GM18526 (cell line): ENCODE data around the gene LPA.

Experiments used
- POLR2A ChIP-seq: IDR thresholded peaks from 3 replicates; pipeline ENCODE4 v1.6.1; 2011; ENCODE audit not compliant: insufficient read length; ENCODE audit errors: extremely low read depth

LPA gene

DNA sequence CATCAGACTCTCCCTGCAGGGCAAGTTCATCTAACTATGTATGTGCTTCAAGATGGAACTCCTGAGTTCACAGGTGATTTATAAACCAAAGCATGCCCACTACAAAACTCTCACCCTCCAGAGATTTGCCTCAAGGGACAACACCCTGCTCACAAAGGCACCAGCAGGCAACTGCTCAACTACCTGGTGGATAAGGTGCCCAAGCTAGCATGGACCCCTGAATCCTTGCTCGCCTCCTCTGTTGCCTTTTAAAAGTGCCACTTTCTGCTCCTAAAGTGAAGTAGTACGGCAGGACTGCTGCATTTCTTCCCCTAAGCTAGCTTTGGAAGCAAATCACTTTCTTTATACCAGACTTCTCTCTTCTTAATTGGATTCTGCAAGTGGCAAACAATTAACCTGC is 1.2 kb downstream of the LPA start:
- TF ChIP-seq POLR2A: no peak

DNA sequence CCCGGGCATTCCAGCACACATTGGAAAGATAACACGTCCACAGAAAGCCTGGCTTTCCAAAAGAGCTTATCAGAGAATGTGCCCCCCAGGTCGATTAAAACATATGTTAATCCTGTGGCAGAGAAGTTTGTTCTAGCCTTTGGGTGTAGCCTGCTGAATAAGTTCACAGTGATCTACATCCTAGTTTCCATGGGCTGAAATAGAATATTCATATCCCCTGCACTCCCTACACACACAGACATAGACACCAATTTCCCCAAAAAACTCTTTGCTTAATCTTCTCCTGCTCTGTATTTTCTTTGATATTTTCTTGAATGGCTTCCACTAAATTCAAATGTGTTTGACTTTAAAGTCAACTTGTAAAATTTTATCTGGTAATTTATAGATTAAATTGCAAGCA is 1.6 kb downstream of the LPA start:
- TF ChIP-seq POLR2A: no peak

DNA sequence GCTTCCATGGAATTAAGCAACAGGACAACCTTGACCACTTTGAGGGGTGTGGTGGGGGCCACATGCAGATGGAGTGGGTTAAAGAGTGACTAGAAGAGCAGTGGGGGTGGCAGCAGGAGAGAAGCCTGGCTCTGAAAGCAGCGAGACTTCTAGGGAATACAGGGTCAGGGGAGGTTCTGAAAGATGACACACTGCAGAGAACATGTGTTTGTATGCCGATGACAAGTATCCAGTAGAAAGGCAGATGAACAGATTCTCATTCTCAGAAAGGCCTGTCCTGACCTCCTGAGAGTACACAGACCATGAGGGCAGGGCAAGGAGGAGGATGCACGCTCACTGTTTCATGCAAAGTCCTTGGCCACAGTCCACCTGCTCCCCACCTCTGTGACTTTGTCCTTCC is 2.9 kb downstream of the LPA start:
- TF ChIP-seq POLR2A: no peak

DNA sequence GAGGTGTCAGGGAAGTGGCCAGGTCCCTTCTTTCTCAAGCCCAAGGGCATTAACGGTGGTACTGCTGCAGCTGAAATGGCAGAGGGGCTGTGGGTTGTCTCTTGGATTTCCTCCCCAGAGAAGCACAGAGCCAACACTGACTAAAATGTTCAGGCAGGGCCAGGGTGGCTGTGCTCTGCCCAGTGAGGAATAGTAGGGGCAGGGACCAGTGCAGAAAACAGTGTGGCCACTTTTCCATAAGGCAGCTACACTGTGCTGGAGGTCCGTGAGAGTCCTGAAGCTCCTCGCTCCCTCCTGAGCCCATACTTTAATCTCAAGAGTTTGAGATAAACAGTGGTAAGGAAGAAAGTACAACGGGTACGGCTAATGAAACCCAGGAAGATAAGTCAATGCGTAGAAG is 4.5 kb downstream of the LPA start:
- no peak for TF ChIP-seq POLR2A

DNA sequence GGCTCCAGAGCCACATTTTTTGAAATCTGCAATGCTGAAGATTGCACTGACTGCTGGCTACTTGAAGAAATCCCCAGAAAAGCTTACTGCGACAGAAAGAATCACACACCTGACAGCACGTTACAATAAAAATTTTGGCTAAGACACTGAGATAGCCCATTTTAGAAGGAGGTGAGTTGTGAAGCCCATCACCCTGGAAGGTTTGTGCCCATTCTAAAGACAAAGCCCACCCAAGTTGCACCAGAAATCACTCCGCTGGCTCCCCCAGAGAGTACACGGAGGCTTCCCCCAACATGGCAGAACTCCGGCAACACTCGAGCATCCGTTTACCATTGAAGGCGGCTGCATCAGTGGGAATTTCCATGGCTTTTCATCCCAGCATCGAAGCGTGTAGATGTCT is 29.4 kb downstream of the LPA start:
- TF ChIP-seq POLR2A: no peak

DNA sequence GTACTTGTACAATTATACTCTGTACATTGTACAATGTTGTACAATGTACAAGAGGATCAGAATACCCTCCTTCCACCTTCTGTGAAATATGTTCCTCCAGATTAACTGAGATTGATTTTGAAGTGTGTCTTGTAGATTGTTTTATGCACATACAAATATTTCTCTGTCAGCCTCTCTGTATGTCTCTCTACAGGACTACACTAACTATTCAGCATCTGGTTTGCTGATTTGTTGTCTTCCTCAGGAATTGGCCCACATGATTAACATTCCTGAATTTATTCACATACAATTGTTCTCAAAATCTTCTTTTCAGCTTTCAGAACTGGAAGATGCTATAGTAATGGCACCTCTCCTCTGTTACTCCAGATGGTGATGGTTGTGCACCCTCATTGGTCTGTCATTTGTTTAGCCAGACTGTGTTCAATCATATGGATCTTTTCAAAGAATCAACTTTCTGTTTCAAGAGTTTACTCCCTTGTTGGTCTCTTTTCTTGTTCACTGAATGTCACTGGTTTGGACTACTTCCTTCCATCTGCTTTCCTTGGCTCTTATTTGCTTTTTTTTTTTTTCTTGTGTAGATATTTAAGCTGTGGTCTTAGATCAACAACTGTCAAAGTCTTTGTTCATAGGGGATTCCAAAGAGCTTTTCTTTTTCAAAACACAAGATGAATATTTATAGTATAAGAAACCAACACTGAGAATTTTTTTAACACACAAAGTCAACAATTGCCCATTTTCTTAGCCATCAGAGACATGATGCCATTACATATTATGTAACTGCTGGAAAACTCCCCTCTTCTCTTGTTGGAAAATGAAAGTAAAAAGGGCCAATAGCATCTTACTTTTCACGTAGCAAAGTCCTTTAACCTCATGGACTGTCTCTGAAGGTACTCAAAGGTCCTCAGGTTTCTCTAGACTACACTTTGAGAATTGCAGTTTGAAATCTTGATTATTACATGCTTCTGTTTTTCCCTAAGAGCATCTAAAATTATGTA is 67.9 kb downstream of the LPA start:
- TF ChIP-seq POLR2A: no peak

DNA sequence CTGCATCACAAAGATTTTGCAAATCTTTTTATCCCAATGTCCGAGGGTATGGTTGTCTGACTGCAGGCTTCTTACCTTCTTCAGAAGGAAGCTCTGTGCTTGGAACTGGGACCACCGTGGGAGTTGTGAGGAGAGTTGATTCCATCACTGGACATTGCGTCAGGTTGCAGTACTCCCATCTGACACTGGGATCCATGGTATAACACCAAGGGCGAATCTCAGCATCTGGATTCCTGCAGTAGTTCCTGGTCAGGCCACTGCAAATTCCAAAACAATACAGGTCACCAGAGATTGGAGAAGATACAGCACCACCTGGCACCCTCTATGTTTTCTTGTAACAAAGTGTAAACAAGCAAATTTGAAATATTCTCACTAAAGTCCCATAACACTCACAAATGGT is 77.7 kb downstream of the LPA start:
- no peak for TF ChIP-seq POLR2A

DNA sequence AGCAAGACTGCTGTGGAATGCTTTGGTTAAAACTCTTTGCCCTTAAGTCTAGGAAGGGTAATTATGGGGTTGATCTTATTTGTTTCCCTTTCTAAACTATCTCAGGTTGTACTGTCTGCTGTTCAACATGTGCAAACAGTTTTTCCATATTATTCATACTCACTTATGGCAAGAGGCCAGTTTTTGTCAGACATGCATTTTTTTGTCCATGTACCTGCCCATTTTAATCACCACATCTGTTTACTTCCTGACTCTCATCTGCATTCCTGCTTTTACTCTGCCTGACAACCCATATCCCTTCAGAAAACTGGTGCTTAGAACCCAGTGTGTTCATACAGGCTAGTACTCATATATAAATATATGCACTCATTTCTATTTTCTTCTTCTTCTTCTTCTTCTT is 80.3 kb downstream of the LPA start:
- no peak for TF ChIP-seq POLR2A

DNA sequence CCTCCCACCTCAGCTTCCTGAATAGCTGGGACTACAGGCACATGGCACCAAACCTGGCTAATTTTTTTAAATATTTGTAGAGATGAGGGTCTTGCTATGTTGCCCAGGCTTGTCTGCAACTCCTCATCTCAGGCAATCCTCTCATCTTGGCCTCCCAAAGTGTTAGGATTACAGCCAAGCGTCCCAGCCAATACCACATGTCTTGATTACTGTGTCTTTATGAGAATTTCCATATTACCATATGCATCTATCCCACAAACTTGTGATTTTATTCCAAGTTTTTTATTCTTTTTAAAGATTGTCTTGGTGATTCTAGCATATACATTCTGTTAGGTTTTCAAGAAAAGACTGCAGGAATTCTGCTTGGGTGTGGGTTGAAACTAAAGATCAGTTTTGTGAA is 82.7 kb downstream of the LPA start:
- TF ChIP-seq POLR2A: no peak

DNA sequence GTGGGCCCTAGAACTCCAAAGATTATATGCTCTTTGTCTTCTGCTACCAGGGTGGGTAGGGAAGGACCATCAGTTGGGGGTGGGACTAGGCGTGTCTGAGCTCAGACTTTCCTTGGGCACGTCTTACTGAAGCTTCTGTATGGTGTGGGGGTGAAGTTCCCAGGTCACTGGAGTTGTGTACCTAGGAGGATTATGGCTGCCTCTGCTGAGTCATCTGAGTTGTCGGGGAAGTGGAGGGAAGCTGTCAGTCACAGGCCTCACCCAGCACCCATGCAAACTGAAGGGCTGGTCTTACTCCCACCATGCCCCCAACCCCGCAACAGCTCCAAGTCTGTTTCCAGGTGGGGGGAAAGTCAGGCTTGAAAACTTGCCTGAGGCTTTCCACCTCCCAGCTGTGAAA is 90.1 kb downstream of the LPA start:
- TF ChIP-seq POLR2A: no peak

DNA sequence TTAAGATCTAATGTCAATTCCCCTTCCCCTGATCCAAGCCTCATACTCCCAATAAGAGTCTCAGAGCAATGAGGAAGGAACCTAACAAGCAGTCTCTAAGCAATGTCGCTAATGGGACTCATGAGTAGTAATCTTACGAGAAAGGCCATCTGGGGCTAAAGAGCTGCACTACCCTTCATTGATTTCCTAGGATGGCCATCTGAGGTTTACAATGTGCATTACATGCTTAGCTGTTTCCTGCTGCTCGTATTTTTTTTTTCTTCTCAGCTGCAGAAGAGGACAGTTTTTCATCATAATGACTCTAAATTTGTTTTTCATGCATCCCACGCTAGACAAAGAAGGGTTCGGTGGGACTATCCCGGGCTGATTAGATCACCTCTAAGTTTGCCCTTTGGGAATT is 119.3 kb downstream of the LPA start:
- TF ChIP-seq POLR2A: no peak

DNA sequence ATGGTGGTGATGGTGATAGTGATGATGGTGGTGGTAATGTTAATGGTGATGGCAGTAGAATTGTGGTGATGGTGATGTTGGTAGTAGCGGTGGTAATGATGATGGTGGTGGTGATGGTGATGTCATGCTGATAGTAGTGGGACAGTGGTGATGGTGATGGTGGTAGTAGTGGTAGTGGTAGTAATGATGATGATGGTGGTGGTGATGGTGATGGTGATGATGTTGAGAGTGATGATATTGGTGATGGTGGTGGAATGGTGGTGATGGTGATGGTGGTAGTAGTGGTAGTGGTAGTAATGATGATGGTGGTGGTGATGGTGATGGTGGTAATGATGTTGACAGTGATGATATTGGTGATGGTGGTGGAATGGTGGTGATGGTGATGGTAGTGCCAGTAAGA is 128.8 kb downstream of the LPA start:
- no peak for TF ChIP-seq POLR2A

DNA sequence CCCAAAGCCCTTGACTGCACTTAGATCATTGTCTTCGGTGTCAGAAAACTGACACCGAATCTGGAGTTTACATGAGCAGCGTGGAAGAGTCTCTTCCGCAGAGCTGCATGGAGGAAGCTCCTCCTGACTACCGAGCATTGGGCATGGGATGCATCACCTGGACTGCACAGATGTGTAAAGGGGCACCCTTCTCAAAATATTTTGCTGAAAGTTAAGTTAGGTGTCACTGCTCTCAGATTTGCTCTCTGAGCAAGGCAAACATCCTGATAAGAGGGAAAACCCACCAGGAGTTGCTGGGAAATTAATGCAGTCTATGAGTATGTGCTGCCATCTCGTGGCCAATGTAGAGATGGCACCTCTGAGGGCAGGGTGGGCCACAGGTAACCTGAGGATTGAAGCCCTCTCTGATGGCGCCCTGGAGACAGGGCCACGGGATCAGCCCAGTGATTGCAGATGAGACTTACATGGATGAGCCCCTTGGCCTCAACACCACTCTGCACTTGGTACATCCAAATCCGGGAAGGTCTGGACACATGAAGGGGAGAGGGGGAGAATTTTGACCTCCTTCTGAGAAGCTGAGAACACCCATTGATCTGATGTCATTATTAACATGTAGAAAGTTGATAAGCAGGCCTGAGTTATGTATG is 129.9 kb downstream of the LPA start:
- no peak for TF ChIP-seq POLR2A

DNA sequence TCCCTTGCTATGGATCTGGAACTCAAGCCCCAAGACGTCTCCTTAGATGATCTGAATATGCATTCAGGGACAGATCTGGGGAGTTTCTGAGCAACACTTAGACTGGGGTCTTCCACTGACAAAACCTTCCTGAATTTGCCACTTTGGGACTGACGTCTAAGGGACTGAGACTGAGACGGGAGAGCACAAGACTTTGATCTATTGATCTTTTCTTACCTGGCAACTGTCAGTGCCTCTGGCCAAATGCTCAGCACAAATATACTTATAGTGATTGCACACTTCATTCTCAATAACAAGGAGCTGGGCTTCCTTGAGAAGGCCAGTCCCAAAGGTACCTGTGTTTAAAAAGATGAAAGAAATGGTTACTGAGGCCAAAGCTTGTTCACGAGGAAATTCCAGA is 131.8 kb downstream of the LPA start:
- no peak for TF ChIP-seq POLR2A

DNA sequence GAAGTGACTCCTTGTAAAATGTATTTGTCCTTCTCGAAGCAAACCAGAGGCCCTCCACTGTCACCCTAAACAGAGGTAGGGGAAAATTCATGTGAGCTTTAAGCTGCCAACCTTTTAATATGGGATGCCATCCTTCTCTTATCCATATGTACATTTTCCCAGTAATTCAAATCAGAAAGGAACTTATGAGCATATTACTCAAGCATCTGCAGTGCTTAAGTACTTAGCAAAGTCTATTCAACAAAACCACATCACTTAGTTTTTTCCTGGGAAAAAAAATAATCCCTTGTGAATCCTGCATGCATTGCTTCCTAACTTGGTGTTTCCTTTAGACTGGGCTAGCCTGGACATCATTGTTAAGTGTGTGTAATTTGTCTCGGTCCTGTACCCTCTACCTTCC is 132.2 kb downstream of the LPA start:
- TF ChIP-seq POLR2A: no peak

DNA sequence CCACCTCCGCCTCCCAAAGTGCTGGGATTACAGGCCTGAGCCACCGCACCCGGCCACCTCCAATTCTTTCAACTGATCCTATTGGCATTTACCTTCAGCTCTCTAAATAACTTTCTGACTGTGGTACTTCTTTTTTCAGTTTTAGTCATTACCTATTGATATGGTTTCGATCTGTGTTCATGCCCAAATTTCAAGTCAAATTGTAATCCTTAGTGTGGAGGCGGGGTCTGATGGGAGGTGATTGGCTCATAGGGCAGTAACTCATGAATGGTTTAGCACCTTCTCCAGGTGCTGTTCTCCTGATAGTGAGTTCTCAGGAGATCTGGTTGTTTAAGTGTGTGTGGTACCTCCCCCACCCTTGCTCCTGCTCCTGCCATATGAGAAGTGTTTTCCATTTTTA is 140.9 kb downstream of the LPA start:
- no peak for TF ChIP-seq POLR2A
